HG03521 (cell line): Measurements from ENCODE around the gene CALML4.
"Not testable (repeated sequence)": the region's sequence is repeated elsewhere in the genome, so short reads cannot be mapped to it uniquely, and the experiment has no call there.

ENCODE experiments used
- ATAC-seq: cut with Tn5 transposase; IDR thresholded peaks from one replicate; pipeline ENCODE4 v1.9.1; 2021; ENCODE audit warnings: mild to moderate bottlenecking, moderate library complexity; ENCODE audit not compliant: unreplicated experiment

CALML4 gene

DNA sequence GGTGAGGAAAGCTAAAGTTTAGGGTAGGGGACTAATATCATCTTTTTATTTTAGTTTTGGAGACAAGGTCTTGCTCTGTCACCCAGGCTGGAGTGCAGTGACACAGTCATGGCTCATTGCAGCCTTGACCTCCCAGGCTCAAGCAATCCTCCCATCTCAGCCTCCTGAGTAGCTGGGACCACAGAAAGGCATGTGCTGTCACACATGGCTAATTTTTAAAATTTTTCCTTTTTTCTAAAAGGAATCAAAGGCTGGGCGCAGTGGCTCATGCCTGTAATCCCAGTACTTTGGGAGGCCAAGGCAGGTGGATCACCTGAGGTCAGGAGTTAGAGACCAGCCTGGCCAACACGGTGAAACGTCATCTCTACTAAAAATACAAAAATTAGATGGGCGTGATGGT is 20.3 kb upstream of the CALML4 start:
- ATAC-seq, result not testable (repeated sequence)

DNA sequence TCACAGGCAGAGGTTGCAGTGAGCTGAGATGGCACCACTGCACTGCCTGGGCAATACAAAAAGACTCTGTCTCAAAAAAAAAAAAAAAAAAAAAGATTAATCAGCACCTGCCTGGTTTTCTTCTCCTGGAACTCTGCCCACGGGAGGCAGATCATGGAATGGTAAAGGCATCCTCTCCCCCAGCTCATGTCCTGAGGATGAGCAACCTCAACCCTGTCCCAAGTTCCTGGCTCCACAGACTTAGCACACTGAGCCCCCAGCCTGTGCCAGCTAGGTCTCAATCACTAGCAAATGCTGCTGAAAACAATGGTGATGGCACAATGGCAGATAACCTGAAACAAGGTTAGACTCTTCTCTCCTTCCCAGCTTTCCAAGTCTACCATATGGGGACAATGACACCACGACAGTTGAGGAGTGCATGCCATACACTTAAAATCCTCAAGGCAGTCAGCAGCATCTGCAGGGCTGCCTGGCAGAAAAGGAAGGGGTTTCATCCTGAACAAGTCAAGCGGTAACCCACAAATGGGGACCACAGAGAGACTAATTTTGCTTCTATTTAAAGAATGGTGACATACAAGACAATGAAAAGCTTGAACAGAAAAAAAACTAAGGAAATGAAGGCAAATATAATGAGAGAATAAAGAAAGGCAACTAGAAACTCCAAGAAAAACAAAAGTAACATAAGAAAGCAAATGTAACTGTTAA is 19.6 kb upstream of the CALML4 start:
- ATAC-seq, result no peak

DNA sequence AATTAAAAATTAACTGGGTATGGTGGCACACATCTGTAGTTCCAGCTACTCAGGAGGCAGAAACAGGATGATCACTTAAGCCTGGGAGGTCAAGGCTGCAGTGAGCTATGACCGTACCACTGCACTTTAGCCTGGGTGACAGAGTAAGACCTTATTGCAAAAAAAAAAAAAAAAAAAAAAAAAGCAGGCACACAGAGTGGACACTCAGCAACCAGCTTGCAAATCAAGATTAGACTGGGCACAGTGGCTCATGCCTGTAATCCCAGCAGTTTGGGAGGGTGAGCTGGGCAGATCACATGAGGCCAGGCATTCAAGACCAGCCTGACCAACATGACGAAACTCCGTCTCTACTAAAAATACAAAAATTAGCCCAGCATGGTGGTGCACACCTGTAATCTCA is 19.0 kb upstream of the CALML4 start:
- no peak for ATAC-seq

DNA sequence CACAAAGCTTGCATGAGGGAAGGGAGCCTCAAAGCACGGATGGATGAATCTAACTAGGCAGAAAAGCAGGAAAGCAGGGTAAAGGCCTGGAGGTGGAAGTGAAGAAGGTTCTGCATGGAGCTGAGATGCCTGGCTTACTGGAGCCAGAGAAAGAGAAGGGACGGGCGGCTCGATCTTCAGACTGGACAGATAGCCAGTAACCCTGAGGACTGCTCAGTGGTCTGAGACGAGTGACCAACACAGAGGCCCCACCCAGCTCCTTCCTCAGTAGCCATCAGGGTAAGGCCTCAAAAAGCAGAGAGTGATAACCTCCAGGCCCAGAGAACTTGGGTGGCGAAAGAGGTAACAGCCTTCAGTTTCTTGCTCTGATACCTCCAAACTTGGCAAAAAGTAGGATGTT is 18.0 kb upstream of the CALML4 start:
- no peak for ATAC-seq

DNA sequence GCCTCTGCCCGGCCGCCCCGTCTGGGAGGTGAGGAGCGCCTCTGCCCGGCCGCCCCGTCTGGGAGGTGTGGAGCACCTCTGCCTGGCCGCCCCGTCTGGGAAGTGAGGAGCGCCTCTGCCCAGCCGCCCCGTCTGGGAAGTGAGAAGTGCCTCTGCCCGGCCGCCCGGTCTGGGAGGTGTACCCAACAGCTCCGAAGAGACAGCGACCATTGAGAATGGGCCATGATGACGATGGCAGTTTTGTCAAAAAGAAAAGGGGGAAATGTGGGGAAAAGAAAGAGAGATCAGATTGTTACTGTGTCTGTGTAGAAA is 17.3 kb upstream of the CALML4 start:
- not testable (repeated sequence) for ATAC-seq

DNA sequence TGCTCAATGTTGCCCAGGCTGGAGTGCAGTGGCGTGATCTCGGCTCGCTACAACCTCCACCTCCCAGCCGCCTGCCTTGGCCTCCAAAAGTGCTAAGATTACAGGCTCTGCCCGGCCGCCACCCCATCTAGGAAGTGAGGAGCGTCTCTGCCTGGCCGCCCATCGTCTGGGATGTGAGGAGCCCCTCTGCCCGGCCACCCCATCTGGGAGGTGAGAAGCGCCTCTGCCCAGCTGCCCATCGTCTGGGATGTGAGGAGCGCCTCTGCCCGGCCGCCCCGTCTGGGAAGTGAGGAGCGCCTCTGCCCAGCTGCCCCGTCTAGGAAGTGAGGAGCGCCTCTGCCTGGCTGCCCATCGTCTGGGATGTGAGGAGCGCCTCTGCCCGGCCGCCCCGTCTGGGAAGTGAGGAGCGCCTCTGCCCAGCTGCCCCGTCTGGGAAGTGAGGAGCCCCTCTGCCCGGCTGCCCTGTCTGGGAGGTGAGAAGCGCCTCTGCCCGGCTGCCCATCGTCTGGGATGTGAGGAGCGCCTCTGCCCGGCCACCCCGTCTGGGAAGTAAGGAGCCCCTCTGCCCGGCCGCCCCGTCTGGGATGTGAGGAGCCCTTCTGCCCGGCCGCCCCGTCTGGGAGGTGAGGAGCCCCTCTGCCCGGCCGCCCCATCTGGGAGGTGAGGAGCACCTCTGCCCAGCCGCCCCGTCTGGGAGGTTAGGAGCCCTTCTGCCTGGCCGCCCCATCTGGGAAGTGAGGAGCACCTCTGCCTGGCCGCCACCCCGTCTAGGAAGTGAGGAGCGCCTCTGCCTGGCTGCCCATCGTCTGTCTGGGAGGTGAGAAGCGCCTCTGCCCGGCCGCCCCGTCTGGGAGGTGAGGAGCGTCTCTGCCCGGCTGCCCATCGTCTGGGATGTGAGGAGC is 16.6 kb upstream of the CALML4 start:
- ATAC-seq, result not testable (repeated sequence)

DNA sequence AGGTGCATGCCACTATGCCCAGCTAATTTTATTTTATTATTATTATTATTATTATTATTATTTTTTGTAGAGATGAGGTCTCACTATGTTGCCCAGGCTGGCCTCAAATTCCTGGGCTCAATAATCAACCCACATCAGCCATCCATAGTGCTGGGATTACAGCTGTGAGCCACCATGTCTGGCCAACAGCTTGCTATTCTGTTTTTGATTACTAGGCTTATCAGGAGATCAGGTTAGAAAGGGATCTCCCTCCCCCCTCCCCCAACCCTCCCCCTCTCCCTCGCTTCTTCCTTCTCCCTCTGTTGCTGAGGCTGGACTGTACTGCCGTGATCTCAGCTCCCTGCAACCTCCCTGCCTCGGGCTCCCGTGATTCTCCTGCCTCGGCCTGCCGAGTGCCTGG is 15.8 kb upstream of the CALML4 start:
- no peak for ATAC-seq

DNA sequence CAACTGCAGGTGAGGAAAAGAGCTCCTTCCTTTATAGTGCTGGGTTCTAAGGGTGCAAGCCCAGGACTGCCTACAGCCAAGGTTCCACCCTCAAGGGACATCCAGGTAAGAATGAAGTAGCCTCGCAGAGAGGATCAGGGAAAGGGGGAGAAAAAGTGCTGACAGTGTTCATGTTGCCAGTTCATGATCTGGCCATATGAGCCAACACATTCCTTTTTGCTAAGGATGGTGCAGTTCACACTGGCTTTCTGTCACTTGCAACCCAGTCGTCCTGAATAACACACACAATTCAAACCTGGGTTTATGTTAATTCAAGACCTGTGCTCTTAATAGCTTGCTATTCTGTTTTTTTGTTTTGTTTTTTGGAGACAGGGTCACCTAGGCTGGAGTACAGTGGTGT is 15.4 kb upstream of the CALML4 start:
- ATAC-seq, result no peak

DNA sequence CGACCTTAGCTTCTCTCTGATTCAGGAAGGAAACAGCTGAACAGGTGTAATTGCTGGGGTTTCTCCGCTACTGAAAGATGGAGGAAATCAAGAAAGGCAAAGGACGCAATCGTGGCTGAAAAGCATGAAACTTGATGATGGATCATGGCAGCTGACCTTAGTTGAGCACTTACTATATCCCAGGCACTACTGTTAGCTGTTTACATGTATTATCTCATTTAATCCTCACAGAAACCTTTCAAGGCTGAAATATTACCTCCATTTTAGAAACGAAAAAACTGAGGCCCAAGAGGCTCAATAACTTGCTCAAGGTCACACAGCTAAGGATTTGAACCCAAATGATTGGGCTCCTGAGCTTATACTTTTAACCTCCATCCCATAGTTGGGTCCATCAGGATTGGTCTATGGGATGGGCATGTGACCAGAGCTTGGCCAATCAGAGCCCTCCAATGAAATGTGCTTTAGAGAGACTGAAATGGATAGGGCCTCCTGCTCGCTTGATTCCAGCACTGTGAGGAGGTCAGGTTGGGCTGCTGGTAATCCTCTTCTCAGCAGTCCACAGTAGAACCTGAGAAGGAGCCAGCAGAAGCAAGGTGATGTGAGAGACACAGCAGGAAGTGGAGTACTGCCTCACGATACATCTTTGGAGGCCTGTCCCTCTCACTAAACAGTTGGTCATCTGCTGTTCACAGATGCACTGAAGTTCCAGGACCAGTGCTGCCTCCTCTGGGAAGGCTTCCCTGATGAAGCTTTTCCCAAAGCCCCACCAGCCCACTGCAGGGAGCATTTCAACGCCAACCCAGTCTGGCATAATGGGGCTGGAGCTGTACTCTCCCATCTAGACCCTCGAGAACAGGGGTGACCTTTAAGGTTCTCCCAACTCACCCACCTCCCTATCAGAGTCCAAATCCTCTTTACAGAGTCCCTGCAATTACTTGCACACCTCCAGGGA is 14.0 kb upstream of the CALML4 start:
- no peak for ATAC-seq

DNA sequence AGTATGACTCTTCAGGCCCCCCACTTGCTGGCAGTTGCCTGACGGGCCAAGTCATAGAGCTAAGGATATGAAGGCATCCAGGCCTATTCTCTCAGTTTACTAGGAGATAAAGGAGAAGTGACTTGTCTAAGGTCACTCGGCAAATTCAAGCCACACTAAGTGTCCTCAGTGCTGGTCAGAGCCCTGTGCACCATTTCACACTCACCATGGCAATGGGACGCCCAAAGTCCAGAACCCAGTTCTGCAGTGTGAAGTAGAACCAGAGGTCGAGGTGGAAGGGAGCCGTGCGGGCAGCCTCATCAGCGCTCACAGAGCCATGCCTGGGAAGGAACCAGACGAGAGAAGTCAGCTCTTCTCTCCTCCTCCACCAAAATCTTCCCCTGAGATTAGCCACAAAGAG is 13.2 kb upstream of the CALML4 start:
- no peak for ATAC-seq

DNA sequence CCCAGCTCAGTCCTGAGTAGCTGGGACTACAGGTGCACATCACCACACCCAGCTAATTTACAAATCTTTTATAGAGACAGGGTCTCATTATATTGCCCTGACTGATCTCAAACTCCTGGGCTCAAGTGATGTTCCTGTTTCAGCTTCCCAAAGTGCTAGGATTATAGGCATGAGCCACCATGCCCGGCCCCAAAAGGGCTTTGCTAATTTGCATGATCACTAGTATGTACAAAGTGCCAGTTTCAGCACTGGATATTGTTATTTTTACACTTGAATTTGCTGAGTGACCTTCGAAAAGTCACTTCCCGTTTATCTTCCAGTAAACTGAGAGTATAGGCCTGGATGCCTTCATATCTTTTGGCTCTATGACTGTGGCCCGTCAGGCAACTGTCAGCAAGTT is 12.2 kb upstream of the CALML4 start:
- ATAC-seq, result no peak

DNA sequence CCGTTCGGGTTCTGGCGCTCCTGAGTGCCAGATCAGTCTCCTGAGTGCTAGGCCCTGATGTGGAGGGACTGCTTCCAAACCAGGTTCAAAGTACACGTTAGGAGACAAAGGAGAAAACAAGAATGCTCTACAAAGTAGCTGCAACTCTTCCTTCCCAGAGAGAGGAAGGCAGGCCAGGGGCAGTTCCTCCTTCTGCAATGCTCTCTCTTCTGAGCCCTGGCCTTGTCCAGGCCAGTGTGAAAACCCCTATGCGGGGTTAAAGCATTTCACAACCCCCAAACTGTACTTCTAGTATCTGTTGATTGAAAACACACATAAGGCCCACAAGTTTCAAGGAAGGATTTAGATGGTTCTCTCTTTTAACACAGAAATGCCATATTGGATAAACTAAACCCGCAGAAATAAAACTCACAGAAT is 9.7 kb upstream of the CALML4 start:
- ATAC-seq, result no peak

DNA sequence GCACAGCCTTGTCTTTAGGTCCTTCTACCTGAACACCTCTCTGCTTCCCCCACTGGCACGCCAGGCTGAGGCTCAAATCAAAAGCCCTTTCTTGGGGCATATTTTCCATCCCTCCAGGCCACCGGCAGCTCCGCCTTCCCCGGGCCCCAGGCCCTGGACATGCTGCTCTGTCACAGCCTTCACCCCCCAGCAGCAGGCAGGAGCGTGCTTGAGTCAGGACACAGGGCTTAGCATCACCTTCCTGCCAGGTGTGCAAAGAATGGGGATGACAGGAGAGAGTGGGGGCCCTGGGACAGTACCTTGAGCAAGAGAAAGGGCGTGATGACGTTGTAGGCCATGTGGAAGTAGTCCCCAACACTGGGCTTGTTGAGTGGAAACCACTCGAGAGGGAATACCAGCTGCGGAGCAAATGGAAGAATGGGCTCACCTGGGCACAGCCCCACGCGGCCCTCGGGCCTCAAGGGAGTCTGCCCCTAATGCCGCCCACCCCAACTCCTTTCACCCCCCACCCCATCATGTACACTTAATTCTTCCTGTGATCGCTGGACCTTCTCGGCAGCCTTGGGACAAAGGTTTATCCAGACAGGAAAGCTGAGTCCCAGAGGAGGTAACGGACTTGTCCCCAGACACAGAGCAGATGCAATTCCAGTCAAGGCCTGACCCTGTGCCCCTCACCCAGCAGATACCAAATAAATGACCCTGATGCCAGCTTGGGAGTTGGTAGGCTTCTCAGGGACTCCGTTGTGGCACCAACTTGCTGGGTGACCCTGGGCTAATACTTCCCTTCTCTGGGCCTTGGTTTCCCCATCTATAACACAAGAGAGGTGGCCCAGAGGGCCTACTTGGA is 9.1 kb upstream of the CALML4 start:
- no peak for ATAC-seq

DNA sequence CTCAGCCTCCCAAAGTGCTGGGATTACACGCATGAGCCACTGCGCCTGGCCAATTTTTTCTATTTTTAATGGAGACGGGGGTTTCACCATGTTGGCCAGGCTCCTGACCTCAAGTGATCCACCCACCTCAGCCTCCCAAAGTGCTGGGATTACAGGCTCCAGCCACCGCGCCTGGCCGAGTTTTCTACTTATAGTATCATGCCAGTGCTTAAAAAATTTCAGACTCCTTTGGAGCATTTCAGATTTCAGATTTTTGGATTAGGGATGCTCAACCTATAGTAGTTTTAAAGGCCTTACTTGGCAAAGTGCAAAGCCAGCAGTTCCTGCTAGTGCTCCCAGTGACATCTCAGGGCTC is 8.3 kb upstream of the CALML4 start:
- not testable (repeated sequence) for ATAC-seq

DNA sequence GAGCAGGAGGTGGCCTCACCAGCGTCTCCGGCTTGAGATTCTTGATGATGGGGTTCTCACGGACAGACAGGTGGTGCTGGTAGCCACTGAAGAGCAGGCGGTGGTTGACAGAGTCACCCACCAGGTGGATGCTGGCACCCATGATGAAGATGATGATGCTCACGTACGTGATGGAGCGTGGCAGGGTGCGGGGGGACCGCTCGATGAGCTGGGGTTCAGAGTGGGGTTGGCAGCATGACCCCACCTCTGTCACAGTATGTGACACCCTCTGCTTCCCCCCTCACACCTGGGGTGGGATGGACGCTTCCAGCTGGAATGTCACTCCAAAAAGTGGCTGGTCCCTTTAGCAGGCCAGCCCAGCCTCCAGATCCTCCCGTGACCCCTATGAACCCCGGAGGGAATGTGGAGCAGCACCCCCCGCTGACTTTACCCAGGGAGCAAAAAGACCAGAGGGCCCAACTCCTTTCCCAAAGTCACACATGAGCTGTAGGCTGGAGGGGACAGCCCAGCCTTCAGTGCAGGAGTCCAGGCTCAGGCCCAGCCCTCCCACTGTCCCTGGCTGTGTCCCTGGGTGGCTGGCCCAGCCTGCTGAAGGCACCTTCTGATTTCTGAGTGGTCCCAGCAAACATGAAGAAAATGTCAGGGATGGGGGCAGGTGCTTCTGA is 6.7 kb upstream of the CALML4 start:
- ATAC-seq, result no peak

DNA sequence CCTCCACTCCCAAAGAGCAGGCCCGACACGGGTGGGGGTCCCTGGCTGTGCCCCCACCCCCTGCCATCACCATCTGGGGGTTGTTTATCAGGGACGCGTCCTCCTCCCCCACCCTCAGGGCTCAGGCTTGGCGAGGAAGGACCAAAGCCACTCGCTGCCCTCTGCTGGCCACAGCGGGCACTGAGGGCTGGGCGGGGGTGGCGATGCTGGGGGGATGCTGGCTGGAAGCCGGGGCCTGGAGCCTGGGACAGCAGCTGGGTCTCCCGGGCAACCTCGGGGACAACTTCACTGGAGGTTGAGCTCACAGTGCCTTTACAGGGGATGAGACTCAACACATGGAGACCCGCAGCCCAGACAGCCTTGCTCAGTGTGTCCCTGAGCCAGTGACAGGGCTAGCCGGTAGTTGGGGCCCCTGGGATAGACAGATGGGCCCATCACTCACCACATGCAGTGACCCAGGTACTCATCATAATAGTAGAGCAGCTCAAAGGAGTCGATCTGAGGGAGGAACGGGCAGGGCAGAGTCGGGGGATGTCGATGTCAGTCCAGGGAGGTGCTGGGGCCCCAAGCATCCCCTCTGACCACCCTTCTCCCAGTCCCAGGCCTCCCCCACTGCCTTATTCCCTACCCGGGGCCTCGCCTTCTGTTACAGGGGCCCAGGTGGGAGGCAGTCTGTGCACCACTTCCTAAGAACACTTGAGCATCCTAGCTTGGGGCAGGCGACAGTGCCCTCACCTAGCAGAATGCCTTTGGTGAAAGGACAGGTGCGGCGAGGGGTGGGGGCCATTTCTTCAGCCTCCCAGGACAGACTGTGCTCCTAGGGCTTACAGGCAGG is 5.9 kb upstream of the CALML4 start:
- ATAC-seq, result no peak

DNA sequence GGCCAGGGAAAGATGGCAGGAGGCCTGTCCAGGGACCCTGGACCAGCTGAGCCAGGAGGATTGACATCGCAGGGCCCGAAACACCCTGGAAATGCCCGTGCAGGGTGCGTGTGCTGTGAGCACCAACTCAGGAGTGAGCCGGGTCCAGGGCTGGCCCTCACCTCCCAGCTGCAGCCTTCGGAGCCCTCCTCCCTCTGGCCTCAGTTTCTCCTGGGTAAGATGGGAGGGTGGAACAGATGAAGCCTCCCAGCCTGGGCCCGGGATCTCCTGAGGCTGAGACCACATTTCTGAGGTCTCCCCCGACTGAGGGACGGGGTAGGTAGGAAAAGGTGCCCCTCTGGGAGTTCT is 5.3 kb upstream of the CALML4 start:
- no peak for ATAC-seq

DNA sequence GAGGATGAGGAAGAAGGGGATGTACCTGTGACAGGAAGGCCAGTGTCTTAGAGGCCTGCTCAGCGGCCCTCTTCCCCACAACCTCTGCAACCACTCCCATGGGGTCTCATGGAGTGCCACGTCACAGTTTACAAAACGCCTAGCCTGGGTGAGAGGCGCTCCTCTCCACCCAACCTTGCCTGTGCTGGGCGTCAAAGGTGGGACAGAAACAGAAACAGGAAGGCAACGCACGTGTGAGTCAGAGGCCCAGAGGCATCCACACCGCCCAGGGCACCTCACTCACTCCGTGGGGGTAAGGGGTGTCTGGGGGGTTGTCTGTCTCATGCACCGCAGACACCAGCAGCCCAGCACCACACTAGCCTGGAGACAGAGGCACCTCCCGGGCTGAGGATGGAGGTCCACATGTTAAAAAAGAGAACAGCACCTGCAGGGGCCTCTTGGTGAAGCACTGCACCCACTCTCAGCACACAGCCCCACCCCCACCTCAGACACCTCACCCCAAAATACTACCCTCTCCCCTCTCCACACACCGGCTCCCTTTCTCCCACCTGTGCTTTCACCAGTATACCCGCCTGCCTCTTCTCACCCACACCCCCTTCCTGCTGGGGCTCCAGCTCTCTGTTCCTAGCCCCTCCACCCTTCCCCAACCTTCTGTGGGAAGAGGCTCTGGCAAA is 4.7 kb upstream of the CALML4 start:
- no peak for ATAC-seq

DNA sequence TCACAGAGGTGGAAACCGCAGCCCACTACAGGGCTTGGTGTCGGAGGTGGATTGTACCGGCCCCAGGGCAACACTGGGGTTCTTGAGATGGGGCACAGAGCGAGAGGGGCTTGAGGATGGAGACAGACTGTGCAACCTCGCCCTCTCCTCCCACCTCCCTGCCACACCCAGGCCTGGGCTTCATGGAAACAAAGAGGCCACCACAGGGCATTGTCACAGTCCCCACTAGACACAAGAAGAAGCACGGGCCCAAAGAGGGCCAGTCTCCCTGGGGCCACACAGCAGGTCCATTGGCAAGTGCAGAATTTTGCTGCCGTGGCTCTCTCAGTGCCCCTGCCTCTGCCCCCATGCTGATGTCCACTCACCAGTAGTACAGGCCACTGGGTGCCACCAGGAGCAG is 4.1 kb upstream of the CALML4 start:
- no peak for ATAC-seq
